SHP77 treated with DMSO at 0.1 percent for 48 hours (cell line): Measurements from ENCODE around the gene PTS.

Experiments used
- DNase-seq: peaks from one replicate; lab custom pipeline; 2025; lab: John Stamatoyannopoulos, UW

PTS gene

DNA sequence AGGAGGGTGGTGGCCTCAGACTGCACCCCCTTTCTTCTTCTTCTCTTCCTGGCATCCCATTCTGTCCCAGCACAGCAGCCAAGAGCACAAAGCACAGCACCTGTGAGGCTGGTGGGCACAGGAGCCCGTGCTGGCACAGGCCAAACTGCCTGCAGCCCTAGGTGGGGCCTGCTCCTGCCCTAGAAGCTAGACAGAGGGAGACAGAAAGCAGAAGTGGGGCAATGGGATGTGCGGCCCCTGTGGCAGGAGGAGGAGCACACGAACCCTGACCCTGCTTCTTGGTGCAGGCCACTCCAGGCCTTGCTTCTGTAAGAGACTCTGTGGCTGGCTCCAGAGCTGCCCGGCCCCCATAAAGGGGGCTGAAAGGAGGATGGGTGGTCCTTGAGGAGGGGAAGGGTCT is 3.9 kb upstream of the PTS start:
- no peak for DNase-seq

DNA sequence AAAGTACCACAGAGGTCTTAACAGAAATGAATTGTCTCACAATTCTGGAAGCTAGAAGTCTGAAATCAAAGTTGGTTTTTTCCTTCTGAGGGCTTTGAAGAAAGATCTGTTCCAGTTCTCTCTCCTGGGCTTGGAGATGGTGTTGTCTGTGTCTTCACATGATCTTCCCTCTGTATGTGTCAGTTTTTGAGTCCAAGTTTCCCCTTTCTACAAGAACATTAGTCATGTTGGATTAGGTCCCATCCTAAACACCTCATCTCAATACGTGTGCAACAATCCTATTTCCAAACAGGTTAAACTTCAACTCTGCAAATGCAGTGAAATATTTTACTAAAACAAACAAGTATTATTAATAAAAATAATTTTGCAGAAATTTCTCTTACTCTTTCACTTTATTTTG is 3.1 kb upstream of the PTS start:
- DNase-seq = no peak

GRCh38 chr11:112223754-112224532 is 2.3 kb upstream of the PTS start:
- no peak for DNase-seq

DNA sequence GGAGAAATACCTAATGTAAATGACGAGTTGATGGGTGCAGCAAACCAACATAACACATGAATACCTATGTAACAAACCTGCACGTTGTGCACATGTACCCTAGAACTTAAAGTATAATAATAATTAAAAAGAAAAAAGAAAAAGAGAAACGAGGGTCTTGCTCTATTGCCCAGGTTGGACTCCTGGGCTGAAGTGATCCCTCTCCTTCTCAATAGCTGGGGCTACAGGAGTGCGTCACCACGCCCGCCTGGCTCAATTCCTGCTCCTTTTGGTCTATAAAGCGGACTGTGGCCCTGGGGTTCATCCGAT is 521 bp upstream of the PTS start:
- DNase-seq = no peak

- DNase-seq = no peak
Measured at GRCh38 chr11:112226831-112227401, 688 bp downstream of the PTS start.

GRCh38 chr11:112227471-112227870 is 1.2 kb downstream of the PTS start:
- DNase-seq = no peak

- no peak for DNase-seq
Measured at GRCh38 chr11:112228706-112229105, 2.5 kb downstream of the PTS start.

GRCh38 chr11:112229159-112229558 is 2.9 kb downstream of the PTS start:
- DNase-seq = no peak

- no peak for DNase-seq
Measured at GRCh38 chr11:112229746-112230433, 3.7 kb downstream of the PTS start.

DNA sequence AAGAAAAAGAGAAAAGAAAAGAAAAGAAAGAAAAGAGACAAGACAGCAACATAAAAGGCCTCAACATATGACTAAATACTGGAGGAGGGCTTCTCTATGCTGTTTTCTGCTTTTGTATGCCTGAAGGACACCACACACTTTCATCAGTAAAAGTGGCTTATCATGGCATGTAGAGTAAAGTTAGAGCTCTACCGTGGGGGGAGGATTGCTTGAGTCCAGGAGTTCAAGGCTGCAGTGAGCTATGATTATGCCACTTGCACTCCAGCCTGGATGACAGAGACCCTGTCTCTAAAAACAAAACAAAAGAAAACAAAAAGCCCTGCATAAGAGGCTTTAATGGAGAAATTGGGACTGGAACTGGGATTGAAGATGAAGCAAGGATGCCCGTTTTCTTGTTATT is 5.7 kb downstream of the PTS start:
- DNase-seq = no peak

DNA sequence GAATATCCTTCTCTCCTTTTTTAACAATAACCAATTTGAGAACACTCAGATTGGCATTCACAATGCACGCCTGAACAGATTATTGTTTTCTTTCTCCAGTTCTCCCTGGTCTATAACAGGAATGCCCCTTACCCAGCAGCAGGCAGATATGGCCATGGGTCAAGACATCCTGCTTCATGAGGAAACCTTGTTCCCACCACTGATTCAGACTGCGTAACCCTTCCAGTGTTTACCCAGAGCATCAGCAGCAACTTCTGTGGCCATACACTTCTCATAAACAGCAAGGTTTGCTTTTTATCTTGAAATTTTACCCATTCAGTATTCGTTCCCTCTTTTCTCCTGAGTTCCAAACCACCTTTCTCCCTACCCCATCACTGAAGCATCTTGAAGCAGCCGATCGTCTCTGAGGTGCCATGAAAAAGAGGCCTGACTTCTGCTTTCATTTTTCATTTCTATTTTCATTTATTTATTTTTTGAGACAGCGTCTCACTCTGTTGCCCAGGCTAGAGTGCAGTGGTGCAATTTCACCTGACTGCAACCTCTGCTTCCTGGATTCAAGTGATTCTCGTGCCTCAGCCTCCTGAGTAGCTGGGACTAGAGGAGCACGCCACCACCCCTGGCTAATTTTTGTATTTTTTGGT is 9.6 kb downstream of the PTS start:
- no peak for DNase-seq

- DNase-seq = no peak
Measured at GRCh38 chr11:112237451-112237850, 11.2 kb downstream of the PTS start.

DNA sequence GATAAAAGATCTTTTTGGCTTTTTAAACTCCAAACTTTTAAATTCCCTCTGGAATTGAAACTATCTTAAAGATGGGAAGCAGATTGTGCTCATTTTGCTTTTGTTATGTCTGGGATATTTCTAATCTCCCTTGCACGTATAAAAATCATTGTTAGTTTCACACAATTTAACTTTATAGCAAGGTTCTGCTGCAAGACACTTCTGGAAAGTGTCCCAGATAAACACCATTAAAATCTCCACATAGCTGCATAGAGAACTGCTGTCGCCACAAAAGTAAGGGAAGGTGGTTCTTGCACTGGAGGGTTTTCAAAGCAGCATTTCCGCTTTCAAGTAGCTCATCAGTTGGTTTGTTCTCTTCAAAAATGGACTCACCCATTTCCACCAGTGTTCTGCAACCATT is 11.8 kb downstream of the PTS start:
- DNase-seq = no peak

- no peak for DNase-seq
Measured at GRCh38 chr11:112241486-112241885, 15.3 kb downstream of the PTS start.

GRCh38 chr11:112247201-112247600 is 21.0 kb downstream of the PTS start:
- DNase-seq = no peak

DNA sequence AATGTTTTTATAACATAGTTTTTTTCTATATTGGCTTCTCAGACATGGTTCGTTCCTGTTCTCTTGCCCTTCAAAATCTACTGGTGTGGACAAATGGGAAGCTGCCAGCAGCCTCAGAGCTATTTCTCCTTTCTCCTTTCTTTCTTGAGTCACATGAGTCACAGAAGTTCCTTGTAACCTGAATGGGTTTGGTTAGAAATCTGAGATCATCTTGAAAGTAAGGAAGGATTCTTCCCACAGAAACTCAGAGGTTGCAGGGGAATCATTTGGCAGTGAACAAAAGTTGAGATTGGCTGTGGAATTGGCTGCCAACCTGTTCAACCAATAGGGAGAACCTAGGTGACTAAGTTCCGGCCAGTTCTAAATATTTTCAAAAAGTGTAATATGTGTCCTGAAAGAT is 22.0 kb downstream of the PTS start:
- no peak for DNase-seq

DNA sequence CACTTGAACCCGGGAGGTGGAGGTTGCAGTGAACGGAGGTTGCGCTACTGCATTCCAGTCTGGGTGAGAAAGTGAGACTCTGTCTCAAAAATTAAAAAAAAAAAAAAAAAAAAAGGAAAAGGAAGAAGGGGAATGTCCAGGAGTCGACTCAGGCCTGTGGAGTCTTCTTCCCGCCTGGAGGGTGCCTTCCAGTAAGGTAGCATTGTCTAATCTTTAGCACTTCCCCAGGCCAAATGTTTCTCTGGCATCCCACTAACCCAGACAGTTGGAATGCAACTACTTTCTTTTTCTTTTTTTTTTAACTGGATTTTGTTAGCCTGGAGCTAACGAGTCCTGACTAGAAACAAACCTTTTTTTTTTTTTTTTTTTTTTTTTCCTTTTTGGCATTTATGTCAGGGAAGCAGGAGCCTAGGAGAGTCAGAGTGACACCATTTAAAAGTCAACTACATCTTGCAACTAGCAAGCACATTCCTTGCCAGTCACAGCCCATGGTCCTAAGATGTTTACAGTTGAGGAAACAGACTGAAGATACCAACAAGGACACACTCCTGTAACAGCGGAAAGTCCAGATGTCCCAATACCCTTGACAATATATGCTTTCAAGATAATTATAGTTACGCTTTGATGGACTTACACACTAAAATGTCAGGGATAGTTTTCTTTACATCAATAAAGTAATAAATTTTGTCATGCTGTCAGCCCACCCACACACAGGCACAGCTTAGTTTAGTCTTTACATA is 23.8 kb downstream of the PTS start:
- no peak for DNase-seq

GRCh38 chr11:112253605-112254242 is 27.5 kb downstream of the PTS start:
- DNase-seq = no peak

DNA sequence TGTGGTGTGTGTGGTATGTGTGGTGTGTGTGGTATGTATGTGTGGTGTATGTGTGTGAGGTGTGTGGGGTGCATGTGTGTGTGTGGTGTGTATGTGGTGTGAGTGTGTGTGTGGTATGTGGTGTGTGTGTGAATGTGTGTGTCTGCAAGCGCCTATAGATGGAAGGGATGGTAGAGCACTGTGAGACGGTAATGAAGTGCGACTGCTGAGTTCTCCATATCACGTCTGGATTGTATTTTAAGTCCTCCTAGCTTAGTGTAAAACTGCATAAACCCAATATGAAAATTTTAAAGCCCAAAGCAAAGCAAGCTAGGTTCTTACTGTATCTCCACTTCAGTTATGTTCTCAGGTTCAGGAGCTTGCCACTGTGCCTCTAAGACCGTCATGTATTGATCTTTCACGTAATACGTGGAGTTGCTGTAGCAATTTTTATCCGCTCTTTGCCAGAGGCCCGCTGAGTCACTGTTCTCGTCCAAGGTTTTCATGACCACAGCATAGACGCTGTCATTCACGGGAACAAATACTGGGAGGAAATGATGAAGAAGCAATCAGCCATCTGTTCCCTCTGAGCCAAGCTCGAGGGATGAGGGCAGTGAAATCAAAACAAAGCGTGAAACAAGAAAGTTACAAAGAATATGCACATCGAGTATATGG is 29.0 kb downstream of the PTS start:
- peak; percentile 29 for DNase-seq

DNA sequence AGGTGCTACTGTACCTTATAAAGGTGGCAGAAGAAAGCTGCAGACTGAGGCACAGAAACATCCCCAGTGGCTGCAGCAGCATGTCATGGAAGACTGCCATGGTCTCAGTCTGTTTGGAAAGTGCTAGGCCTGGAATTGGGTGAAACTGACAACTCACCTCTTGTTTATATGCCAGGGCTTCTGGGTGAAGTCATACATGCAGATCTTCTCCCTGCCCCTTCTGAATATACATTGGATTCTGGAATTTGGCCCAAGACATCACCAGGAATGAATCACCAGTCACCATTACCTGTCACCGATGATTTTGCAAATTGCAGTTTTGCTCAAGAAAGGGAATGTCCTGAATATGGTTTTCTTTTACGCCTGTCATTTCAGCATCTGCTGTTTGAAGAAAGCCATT is 34.3 kb downstream of the PTS start, which contains the start of gene PLET1:
TSS of gene PLET1 (minus strand) at position 371 of the 400 bp plus-strand sequence. CDS start at position 100, 271 bp downstream.
- no peak for DNase-seq
